DOHH2 (cell line): Measurements from ENCODE around the gene NPAS3.

Experiments used
- H3F3A ChIP-seq: fragments of 200-600 bp; sonication (generic), shearing (Covaris generic); 2 replicates; pipeline ENCODE4 v1.6.0; 2016; ENCODE audit warnings: antibody characterized with exemption, mild to moderate bottlenecking; ENCODE audit not compliant: control insufficient read depth, insufficient read depth
- H3K27ac ChIP-seq: fragments of 200-600 bp; sonication (generic); 2 replicates; pipeline ENCODE4 v1.5.1; 2014; ENCODE audit warnings: low read depth, mild to moderate bottlenecking, low read length, moderate library complexity
- H3K27me3 ChIP-seq: fragments of 200-600 bp; sonication (generic); 2 replicates; pipeline ENCODE4 v1.6.1; 2014; ENCODE audit warnings: mild to moderate bottlenecking, low read length, mixed read lengths; ENCODE audit not compliant: control insufficient read depth
- H3K36me3 ChIP-seq: fragments of 200-600 bp; sonication (generic); 2 replicates; pipeline ENCODE4 v1.6.1; 2014; ENCODE audit warnings: mild to moderate bottlenecking, low read length, moderate library complexity, mixed read lengths; ENCODE audit not compliant: control insufficient read depth
- H3K4me1 ChIP-seq: fragments of 200-600 bp; sonication (generic); 2 replicates; pipeline ENCODE4 v1.6.1; 2014; ENCODE audit warnings: mild to moderate bottlenecking, low read length, mixed read lengths; ENCODE audit not compliant: control insufficient read depth
- H3K4me2 ChIP-seq: fragments of 200-600 bp; sonication (generic); 2 replicates; pipeline ENCODE4 v1.6.0; 2014; ENCODE audit warnings: mild to moderate bottlenecking, low read length, moderate library complexity
- H3K4me3 ChIP-seq: fragments of 200-600 bp; sonication (generic); 2 replicates; pipeline ENCODE4 v1.5.1; 2014; ENCODE audit warnings: mild to moderate bottlenecking, low read length, mixed read lengths
- H3K79me2 ChIP-seq: fragments of 200-600 bp; sonication (generic); 2 replicates; pipeline ENCODE4 v1.6.1; 2014; ENCODE audit warnings: mild to moderate bottlenecking, low read length, mixed read lengths; ENCODE audit not compliant: control insufficient read depth
- H3K9me2 ChIP-seq: fragments of 200-600 bp; sonication (generic); replicated peaks from 2 replicates; pipeline ENCODE4 v1.6.1; 2014; ENCODE audit warnings: mild to moderate bottlenecking, low read length, mixed read lengths; ENCODE audit not compliant: control insufficient read depth
- H3K9me3 ChIP-seq: fragments of 200-600 bp; sonication (generic); 2 replicates; pipeline ENCODE4 v1.6.1; 2014; ENCODE audit warnings: antibody characterized with exemption, low read length, mixed read lengths; ENCODE audit not compliant: control insufficient read depth, insufficient read depth
- H4K20me1 ChIP-seq: fragments of 200-600 bp; sonication (generic); 2 replicates; pipeline ENCODE4 v1.6.0; 2014; ENCODE audit warnings: low read depth, mild to moderate bottlenecking, antibody characterized with exemption, low read length, moderate library complexity; ENCODE audit not compliant: control insufficient read depth, insufficient read depth
- CTCF ChIP-seq: fragments of 200-600 bp; sonication (generic); IDR thresholded peaks from one replicate; pipeline ENCODE4 v1.5.1; 2014; ENCODE audit warnings: antibody characterized with exemption, mild to moderate bottlenecking, low read depth, low read length; ENCODE audit not compliant: poor library complexity, severe bottlenecking
- EZH2phosphoT487 ChIP-seq: fragments of 200-600 bp; sonication (generic); IDR thresholded peaks from 2 replicates; pipeline ENCODE4 v1.6.1; 2017; ENCODE audit warnings: borderline replicate concordance, mild to moderate bottlenecking, antibody characterized with exemption, low read length, moderate library complexity, mixed read lengths

NPAS3 gene

DNA sequence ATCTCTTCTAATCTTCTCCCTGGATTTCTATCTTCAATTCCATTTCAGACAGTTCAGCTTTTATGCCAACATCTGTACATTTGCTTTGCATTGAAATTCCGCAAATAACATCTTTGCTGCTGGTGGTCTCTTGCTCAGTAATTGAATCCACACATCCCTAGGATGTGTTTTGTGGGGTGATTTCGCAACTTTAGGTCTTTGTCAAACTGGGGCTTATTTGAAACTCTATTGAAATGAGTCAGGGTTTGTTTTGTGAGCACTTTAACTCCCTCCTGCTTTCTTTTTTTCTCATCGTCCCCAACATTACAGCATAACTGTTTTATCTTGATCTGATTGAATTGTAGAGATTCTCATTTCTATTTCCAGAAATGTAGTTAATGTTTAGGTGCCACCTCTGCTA is 404.3 kb downstream of the NPAS3 start:
- H3K4me3 ChIP-seq: no peak overlapping the region
- TF ChIP-seq EZH2phosphoT487: no peak
- no peak for TF ChIP-seq CTCF
- H3F3A ChIP-seq: no peaks in the 10 kb centered on the region
- H3K9me2 ChIP-seq: no peaks in the 10 kb centered on the region
- H3K27ac ChIP-seq: no peak overlapping the region
- no peak overlapping the region for H3K4me2 ChIP-seq
- H3K79me2 ChIP-seq: no peaks in the 10 kb centered on the region
- no peaks in the 10 kb centered on the region for H3K4me1 ChIP-seq
- no peaks in the 10 kb centered on the region for H3K27me3 ChIP-seq
- H4K20me1 ChIP-seq: no peaks in the 10 kb centered on the region
- H3K9me3 ChIP-seq: no peaks in the 10 kb centered on the region
- no peaks in the 10 kb centered on the region for H3K36me3 ChIP-seq

GRCh38 chr14:33347796-33348195 is 409.1 kb downstream of the NPAS3 start:
- H3K4me1 ChIP-seq: no peaks in the 10 kb centered on the region
- no peak overlapping the region for H3K27ac ChIP-seq
- no peaks in the 10 kb centered on the region for H4K20me1 ChIP-seq
- no peak for TF ChIP-seq CTCF
- TF ChIP-seq EZH2phosphoT487: no peak
- H3K79me2 ChIP-seq: no peaks in the 10 kb centered on the region
- no peaks in the 10 kb centered on the region for H3K9me3 ChIP-seq
- no peaks in the 10 kb centered on the region for H3K27me3 ChIP-seq
- no peak overlapping the region for H3K4me3 ChIP-seq
- no peak overlapping the region for H3K4me2 ChIP-seq
- H3K36me3 ChIP-seq: no peaks in the 10 kb centered on the region
- H3F3A ChIP-seq: no peaks in the 10 kb centered on the region
- no peaks in the 10 kb centered on the region for H3K9me2 ChIP-seq

GRCh38 chr14:33348510-33348909 is 409.8 kb downstream of the NPAS3 start:
- TF ChIP-seq EZH2phosphoT487: no peak
- TF ChIP-seq CTCF: no peak
- no peak overlapping the region for H3K27ac ChIP-seq
- no peaks in the 10 kb centered on the region for H3K27me3 ChIP-seq
- H3K79me2 ChIP-seq: no peaks in the 10 kb centered on the region
- no peaks in the 10 kb centered on the region for H3K36me3 ChIP-seq
- H3K4me1 ChIP-seq: no peaks in the 10 kb centered on the region
- no peak overlapping the region for H3K4me3 ChIP-seq
- no peaks in the 10 kb centered on the region for H3K9me3 ChIP-seq
- H3K4me2 ChIP-seq: no peak overlapping the region
- no peaks in the 10 kb centered on the region for H3F3A ChIP-seq
- H3K9me2 ChIP-seq: no peaks in the 10 kb centered on the region
- no peaks in the 10 kb centered on the region for H4K20me1 ChIP-seq

- Histone ChIP-seq H3K4me1 (no peaks in the 10 kb centered on the region), H3K79me2 (no peaks in the 10 kb centered on the region), H3K4me2 (no peak overlapping the region), H3K27me3 (no peaks in the 10 kb centered on the region), H4K20me1 (no peaks in the 10 kb centered on the region), H3F3A (no peaks in the 10 kb centered on the region), H3K36me3 (no peaks in the 10 kb centered on the region), H3K9me3 (no peaks in the 10 kb centered on the region), H3K9me2 (no peaks in the 10 kb centered on the region), H3K4me3 (no peak overlapping the region), H3K27ac (no peak overlapping the region)
- TF ChIP-seq CTCF: no peak
- no peak for TF ChIP-seq EZH2phosphoT487
Measured at GRCh38 chr14:33349871-33350270, 411.2 kb downstream of the NPAS3 start.
